ENCODE data around the gene ARPC5. TPM values are rescaled to one million over a fixed set of nuclear protein-coding genes. Genes with fewer than 3 reads are reported as not detected.

The ARPC5 gene
- total and polyA plus RNA-seq, 10 of the 15 experiments (the other 5 are each of a cell fraction or from before 2014, with no cell fraction given) = 238 to 784 (median 309) TPM

DNA sequence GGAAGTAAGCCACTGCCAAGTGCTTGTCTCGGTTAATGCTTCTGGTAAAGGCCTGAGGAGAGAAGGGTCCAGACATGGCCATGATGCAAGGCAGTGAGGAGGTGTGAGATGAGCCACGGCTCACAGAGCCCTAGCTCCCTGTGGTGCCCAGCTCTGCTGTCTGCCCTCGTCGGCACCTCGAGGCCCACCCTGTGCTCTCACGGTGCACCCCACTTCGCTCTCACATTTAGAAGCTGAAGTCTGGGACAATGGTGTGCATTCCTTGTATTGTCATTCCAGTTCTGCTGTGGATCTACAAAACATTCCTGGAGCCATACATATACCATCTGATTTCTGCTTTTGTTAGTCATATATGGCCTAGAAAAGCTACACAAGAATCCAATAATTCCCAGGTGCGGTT lies 48.7 kb downstream of the ARPC5 start:
- Histone ChIP-seq H3K4me1 (ENCODE audit: control insufficient read depth, insufficient read depth, low read length) (peaks cover 30% of the 10 kb centered on the region), H3K4me2 (ENCODE audit: control insufficient read depth, insufficient read depth) (no peak overlapping the region), H3K9me3 (replicated peaks; ENCODE audit: control insufficient read depth, insufficient read depth, low read length) (no peaks in the 10 kb centered on the region), H3K79me2 (ENCODE audit: control insufficient read depth, insufficient read depth, low read length) (peaks cover 15% of the 10 kb centered on the region), H3K4me3 (no peak overlapping the region), H2AFZ (ENCODE audit: control insufficient read depth, low read depth, low read length) (no peak overlapping the region), H3K36me3 (ENCODE audit: control insufficient read depth in 2 of 2, insufficient read depth in 2 of 2, low read length in 1 of 2) (peaks cover 0 to 4% of the 10 kb centered on the region in 2 experiments; a peak in 1 of 4 replicates), H3K9ac (ENCODE audit: control insufficient read depth, insufficient read depth, low read length) (no peak overlapping the region), H4K20me1 (ENCODE audit: control insufficient read depth, insufficient read depth) (no peaks in the 10 kb centered on the region), H3K27ac (ENCODE audit: control insufficient read depth, insufficient read depth) (no peak overlapping the region), H3K27me3 (replicated peaks in 1 of 2; ENCODE audit: control insufficient read depth in 2 of 2, insufficient read depth in 2 of 2, low read length in 1 of 2) (no peaks in the 10 kb centered on the region)
- ATAC-seq (no peak), FAIRE-seq (no peak), DNase-seq (ENCODE audit: low read depth, low spot score) (no peak)
- SMC1A ChIA-PET (ENCODE audit: uncharacterized antibody, unreplicated experiment) = interaction anchor here (0.6 to 11.7 kb wide), 13 partner anchors 8 to 118 kb away, joined by 3 to 363 read pairs (median 4); no protein-coding TSS in a partner anchor
- intact Hi-C loops (cut with micrococcal nuclease; ENCODE audit: unreplicated experiment) = no loop called here
- 97% methylated on average over 8 of the region's 8 CpGs for WGBS (ENCODE audit: insufficient coverage, insufficient replicate concordance, low lambda C conversion rate, missing lambda C conversion rate)
- POLR2A ChIA-PET = interaction anchor here (0.7 to 12.1 kb wide), 8 partner anchors 8 to 101 kb away, joined by 3 to 199 read pairs (median 6); no protein-coding TSS in a partner anchor
- RAD21 ChIA-PET (ENCODE audit: unreplicated experiment) = interaction anchor here (0.8 to 9.5 kb wide), 14 partner anchors 8 to 102 kb away, joined by 3 to 188 read pairs (median 5); no protein-coding TSS in a partner anchor
- CTCF ChIA-PET = interaction anchor here (0.8 to 8.9 kb wide), 7 partner anchors 9 to 98 kb away, joined by 3 to 152 read pairs (median 6); no protein-coding TSS in a partner anchor
- in situ Hi-C loops (cut with MboI) = no loop called here
- BruUV-seq (replicated peaks) = no TSS peak
- TF ChIP-seq, protein P1, sequence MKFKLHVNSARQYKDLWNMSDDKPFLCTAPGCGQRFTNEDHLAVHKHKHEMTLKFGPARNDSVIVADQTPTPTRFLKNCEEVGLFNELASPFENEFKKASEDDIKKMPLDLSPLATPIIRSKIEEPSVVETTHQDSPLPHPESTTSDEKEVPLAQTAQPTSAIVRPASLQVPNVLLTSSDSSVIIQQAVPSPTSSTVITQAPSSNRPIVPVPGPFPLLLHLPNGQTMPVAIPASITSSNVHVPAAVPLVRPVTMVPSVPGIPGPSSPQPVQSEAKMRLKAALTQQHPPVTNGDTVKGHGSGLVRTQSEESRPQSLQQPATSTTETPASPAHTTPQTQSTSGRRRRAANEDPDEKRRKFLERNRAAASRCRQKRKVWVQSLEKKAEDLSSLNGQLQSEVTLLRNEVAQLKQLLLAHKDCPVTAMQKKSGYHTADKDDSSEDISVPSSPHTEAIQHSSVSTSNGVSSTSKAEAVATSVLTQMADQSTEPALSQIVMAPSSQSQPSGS (IDR thresholded peaks at IDR 0.05; ENCODE audit: low read length) = no peak
- TF ChIP-seq YY1 (IDR thresholded peaks at IDR 0.05; ENCODE audit: low read depth, low read length) = no peak
- no peak for TF ChIP-seq YBX1 (IDR thresholded peaks at IDR 0.05)
- no peak for TF ChIP-seq IRF4 (IDR thresholded peaks at IDR 0.05; ENCODE audit: low read depth, low read length)
- TF ChIP-seq CBFB (IDR thresholded peaks at IDR 0.05; ENCODE audit: low read depth) = no peak
- no peak for TF ChIP-seq MTA3 (IDR thresholded peaks at IDR 0.05; ENCODE audit: borderline replicate concordance, low read length)
- TF ChIP-seq TCF7 (IDR thresholded peaks at IDR 0.05; ENCODE audit: borderline replicate concordance) = no peak
- TF ChIP-seq RBBP5 (conservative IDR thresholded peaks at IDR 0.05) = no peak
- TF ChIP-seq MYC (IDR thresholded peaks at IDR 0.05; ENCODE audit: insufficient read depth, insufficient read length, insufficient replicate concordance, low read length, severe bottlenecking) = no peak

All from GM12878 (cell line).